Measurements from ENCODE around the gene IBA57.

The IBA57 gene

GRCh38 chr1:228175316-228176023 lies 9.9 kb downstream of the IBA57 start:
- no peak overlapping the region for H3K18ac ChIP-seq (ENCODE audit: low read length)

DNA sequence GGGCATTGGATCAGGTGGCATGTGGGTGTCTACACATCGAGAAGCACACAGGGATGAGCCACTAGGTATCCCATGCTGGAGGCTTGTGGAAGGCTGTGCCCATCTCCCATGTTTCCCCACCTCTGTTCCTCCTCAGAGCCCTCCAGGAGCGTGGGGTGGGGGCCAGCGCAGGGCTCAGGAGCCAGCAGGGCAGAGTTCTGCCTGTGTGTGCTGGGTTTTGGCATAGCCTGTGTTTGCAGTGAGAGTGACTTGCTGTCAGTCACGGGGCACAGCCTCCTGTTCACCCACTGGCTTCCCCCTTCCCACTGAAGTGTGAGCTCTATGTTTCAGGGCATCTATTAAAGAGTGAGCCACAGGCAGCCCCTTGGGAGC lies 10.4 kb downstream of the IBA57 start:
- Histone ChIP-seq H2BK15ac (replicated peaks; ENCODE audit: low read depth) (no peak overlapping the region), H3K56ac (ENCODE audit: low read length) (no peak overlapping the region), H3K23ac (ENCODE audit: low read length) (no peak overlapping the region), H2AK5ac (ENCODE audit: low read length) (no peak overlapping the region), H3K27me3 (ENCODE audit: insufficient read depth, low read length, poor library complexity) (no peaks in the 10 kb centered on the region), H2BK120ac (ENCODE audit: low read depth, low read length) (no peak overlapping the region), H4K5ac (ENCODE audit: low read length) (no peak overlapping the region), H3K79me1 (ENCODE audit: low read length) (no peaks in the 10 kb centered on the region), H3K27ac (ENCODE audit: low read depth, low read length) (no peak overlapping the region), H3K4me1 (ENCODE audit: control insufficient read depth, low read depth, low read length) (no peaks in the 10 kb centered on the region), H3K36me3 (ENCODE audit: control insufficient read depth, insufficient read depth, low read length) (no peaks in the 10 kb centered on the region), H3K79me2 (ENCODE audit: control insufficient read depth, insufficient read depth, low read length) (no peaks in the 10 kb centered on the region), H3K9ac (ENCODE audit: low read length) (no peak overlapping the region), H3K4ac (ENCODE audit: low read depth, low read length) (no peak overlapping the region), H3K4me2 (ENCODE audit: low read length) (no peak overlapping the region), H3K18ac (ENCODE audit: low read length) (no peak overlapping the region), H4K8ac (ENCODE audit: low read depth, low read length) (no peak overlapping the region), H3K4me3 (ENCODE audit: low read length) (no peak overlapping the region), H2BK5ac (ENCODE audit: low read length) (no peak overlapping the region)
- no peak for DNase-seq
- no CpG with 5 or more reads among the region's 4 CpGs for WGBS (ENCODE audit: extremely low coverage, insufficient coverage, low lambda C conversion rate)

More at GRCh38 chr1:228175316-228176023, 9.9 kb downstream of the IBA57 start:
- Histone ChIP-seq H3K4me3 (ENCODE audit: low read length) (no peak overlapping the region), H3K4ac (ENCODE audit: low read depth, low read length) (no peak overlapping the region), H3K4me2 (ENCODE audit: low read length) (no peak overlapping the region), H3K9ac (ENCODE audit: low read length) (no peak overlapping the region), H3K56ac (ENCODE audit: low read length) (no peak overlapping the region), H4K5ac (ENCODE audit: low read length) (no peak overlapping the region), H2BK120ac (ENCODE audit: low read depth, low read length) (no peak overlapping the region), H3K27me3 (ENCODE audit: insufficient read depth, low read length, poor library complexity) (no peaks in the 10 kb centered on the region), H2BK15ac (replicated peaks; ENCODE audit: low read depth) (no peak overlapping the region), H3K4me1 (ENCODE audit: control insufficient read depth, low read depth, low read length) (no peaks in the 10 kb centered on the region), H3K79me1 (ENCODE audit: low read length) (peaks cover 1% of the 10 kb centered on the region), H3K27ac (ENCODE audit: low read depth, low read length) (no peak overlapping the region), H3K36me3 (ENCODE audit: control insufficient read depth, insufficient read depth, low read length) (no peaks in the 10 kb centered on the region), H3K79me2 (ENCODE audit: control insufficient read depth, insufficient read depth, low read length) (no peaks in the 10 kb centered on the region), H2AK5ac (ENCODE audit: low read length) (no peak overlapping the region), H3K23ac (ENCODE audit: low read length) (no peak overlapping the region), H2BK5ac (ENCODE audit: low read length) (no peak overlapping the region), H4K8ac (ENCODE audit: low read depth, low read length) (no peak overlapping the region)
- no peak for DNase-seq
- WGBS (ENCODE audit: extremely low coverage, insufficient coverage, low lambda C conversion rate) = no CpG with 5 or more reads among the region's 18 CpGs

DNA sequence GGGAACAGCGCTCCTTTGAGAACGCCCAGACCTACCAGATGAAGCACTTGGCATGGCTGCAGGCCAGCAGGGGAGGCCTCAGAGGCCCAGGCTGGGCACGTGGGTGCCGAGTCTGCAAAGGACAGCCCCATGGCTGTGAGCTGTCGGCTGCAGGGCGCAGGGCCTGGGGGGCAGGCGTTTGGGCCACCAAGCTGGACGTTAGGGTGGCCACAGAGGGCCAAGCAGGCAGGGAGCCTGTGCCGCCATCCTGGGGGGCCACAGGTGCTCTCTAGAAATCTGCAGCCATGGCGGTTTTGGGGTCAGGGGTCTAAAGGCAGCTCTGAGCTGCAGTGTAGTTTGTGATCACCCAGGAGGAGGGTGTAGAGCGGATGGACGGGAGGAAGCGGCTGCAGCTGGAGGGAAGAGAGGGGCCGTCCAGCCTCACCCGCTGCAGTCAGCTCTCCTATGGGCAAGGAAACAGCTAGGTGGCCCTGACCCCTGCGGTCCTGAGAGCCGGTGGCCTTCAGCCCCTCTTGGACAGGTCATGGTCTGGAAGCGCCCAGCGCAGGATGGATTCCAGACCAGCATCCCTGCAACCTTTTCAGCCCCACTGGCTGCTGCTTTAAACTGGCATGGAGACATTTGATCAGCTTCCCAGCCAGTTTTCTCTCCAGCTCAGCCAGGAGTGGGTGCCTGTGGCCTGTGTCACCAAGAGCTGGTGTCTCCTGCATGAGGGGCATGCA lies 11.0 kb downstream of the IBA57 start:
- Histone ChIP-seq H3K4me1 (ENCODE audit: control insufficient read depth, low read depth, low read length) (no peaks in the 10 kb centered on the region), H3K4me2 (ENCODE audit: low read length) (no peak overlapping the region), H3K18ac (ENCODE audit: low read length) (no peak overlapping the region), H3K36me3 (ENCODE audit: control insufficient read depth, insufficient read depth, low read length) (no peaks in the 10 kb centered on the region), H3K23ac (ENCODE audit: low read length) (no peak overlapping the region), H4K5ac (ENCODE audit: low read length) (no peak overlapping the region), H2BK5ac (ENCODE audit: low read length) (no peak overlapping the region), H3K4me3 (ENCODE audit: low read length) (no peak overlapping the region), H4K8ac (ENCODE audit: low read depth, low read length) (no peak overlapping the region), H3K4ac (ENCODE audit: low read depth, low read length) (no peak overlapping the region), H2BK15ac (replicated peaks; ENCODE audit: low read depth) (no peak overlapping the region), H3K56ac (ENCODE audit: low read length) (no peak overlapping the region), H2AK5ac (ENCODE audit: low read length) (no peak overlapping the region), H3K9ac (ENCODE audit: low read length) (no peak overlapping the region), H3K27me3 (ENCODE audit: insufficient read depth, low read length, poor library complexity) (no peaks in the 10 kb centered on the region), H2BK120ac (ENCODE audit: low read depth, low read length) (no peak overlapping the region), H3K79me1 (ENCODE audit: low read length) (no peaks in the 10 kb centered on the region), H3K79me2 (ENCODE audit: control insufficient read depth, insufficient read depth, low read length) (no peaks in the 10 kb centered on the region), H3K27ac (ENCODE audit: low read depth, low read length) (no peak overlapping the region)
- no peak for DNase-seq
- no CpG with 5 or more reads among the region's 19 CpGs for WGBS (ENCODE audit: extremely low coverage, insufficient coverage, low lambda C conversion rate)

DNA sequence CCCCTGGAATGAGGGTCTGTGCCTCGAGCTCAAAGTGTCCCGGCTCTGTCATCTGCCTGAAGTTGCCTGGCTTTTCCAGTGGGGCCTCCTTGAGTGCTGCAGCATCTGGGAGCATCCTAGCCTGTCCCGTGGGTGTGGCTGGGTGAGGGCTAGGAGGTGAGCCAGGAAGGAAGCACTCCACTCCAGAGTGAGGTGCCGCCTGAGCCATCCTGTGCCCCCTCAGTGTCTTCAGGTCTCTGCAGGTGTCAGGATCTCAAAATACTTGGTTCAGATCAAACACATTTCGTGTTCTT lies 11.5 kb downstream of the IBA57 start:
- no peak overlapping the region for H2BK120ac ChIP-seq (ENCODE audit: low read depth, low read length)

GRCh38 chr1:228177721-228178710 lies 12.4 kb downstream of the IBA57 start:
- H3K27ac ChIP-seq (ENCODE audit: low read depth, low read length) = no peak overlapping the region
- H4K5ac ChIP-seq (ENCODE audit: low read length) = no peak overlapping the region
- H3K27me3 ChIP-seq (ENCODE audit: insufficient read depth, low read length, poor library complexity) = no peaks in the 10 kb centered on the region
- H3K4me1 ChIP-seq (ENCODE audit: control insufficient read depth, low read depth, low read length) = no peaks in the 10 kb centered on the region
- no peaks in the 10 kb centered on the region for H3K79me1 ChIP-seq (ENCODE audit: low read length)
- no peak for DNase-seq
- H3K18ac ChIP-seq (ENCODE audit: low read length) = no peak overlapping the region
- no peak overlapping the region for H3K23ac ChIP-seq (ENCODE audit: low read length)
- H2BK15ac ChIP-seq (replicated peaks; ENCODE audit: low read depth) = no peak overlapping the region
- H3K56ac ChIP-seq (ENCODE audit: low read length) = no peak overlapping the region
- no peaks in the 10 kb centered on the region for H3K79me2 ChIP-seq (ENCODE audit: control insufficient read depth, insufficient read depth, low read length)
- H3K9ac ChIP-seq (ENCODE audit: low read length) = no peak overlapping the region
- H3K36me3 ChIP-seq (ENCODE audit: control insufficient read depth, insufficient read depth, low read length) = no peaks in the 10 kb centered on the region
- H2BK120ac ChIP-seq (ENCODE audit: low read depth, low read length) = no peak overlapping the region
- H2AK5ac ChIP-seq (ENCODE audit: low read length) = no peak overlapping the region
- no peak overlapping the region for H4K8ac ChIP-seq (ENCODE audit: low read depth, low read length)
- no peak overlapping the region for H3K4ac ChIP-seq (ENCODE audit: low read depth, low read length)
- no CpG with 5 or more reads among the region's 12 CpGs for WGBS (ENCODE audit: extremely low coverage, insufficient coverage, low lambda C conversion rate)
- H3K4me2 ChIP-seq (ENCODE audit: low read length) = no peak overlapping the region
- H3K4me3 ChIP-seq (ENCODE audit: low read length) = no peak overlapping the region
- no peak overlapping the region for H2BK5ac ChIP-seq (ENCODE audit: low read length)

More for the DNA sequence above, 11.5 kb downstream of the IBA57 start:
- Histone ChIP-seq H3K79me1 (ENCODE audit: low read length) (no peaks in the 10 kb centered on the region), H2BK5ac (ENCODE audit: low read length) (no peak overlapping the region), H3K79me2 (ENCODE audit: control insufficient read depth, insufficient read depth, low read length) (no peaks in the 10 kb centered on the region), H3K56ac (ENCODE audit: low read length) (no peak overlapping the region), H3K4me3 (ENCODE audit: low read length) (no peak overlapping the region), H3K9ac (ENCODE audit: low read length) (no peak overlapping the region), H2AK5ac (ENCODE audit: low read length) (no peak overlapping the region), H4K8ac (ENCODE audit: low read depth, low read length) (no peak overlapping the region), H4K5ac (ENCODE audit: low read length) (no peak overlapping the region), H3K4me1 (ENCODE audit: control insufficient read depth, low read depth, low read length) (no peaks in the 10 kb centered on the region), H3K4ac (ENCODE audit: low read depth, low read length) (no peak overlapping the region), H3K18ac (ENCODE audit: low read length) (no peak overlapping the region), H3K36me3 (ENCODE audit: control insufficient read depth, insufficient read depth, low read length) (no peaks in the 10 kb centered on the region), H3K27me3 (ENCODE audit: insufficient read depth, low read length, poor library complexity) (no peaks in the 10 kb centered on the region), H3K23ac (ENCODE audit: low read length) (no peak overlapping the region), H3K27ac (ENCODE audit: low read depth, low read length) (no peak overlapping the region), H2BK15ac (replicated peaks; ENCODE audit: low read depth) (no peak overlapping the region), H3K4me2 (ENCODE audit: low read length) (no peak overlapping the region)
- WGBS (ENCODE audit: extremely low coverage, insufficient coverage, low lambda C conversion rate) = no CpG with 5 or more reads among the region's 5 CpGs
- no peak for DNase-seq

All from mesendoderm (in vitro differentiated cells).